ENCODE data around the gene KCTD8.

The KCTD8 gene

GRCh38 chr4:44160776-44161367 lies 287.7 kb downstream of the KCTD8 start:
- DNase-seq, result no peak

GRCh38 chr4:44159991-44160390 lies 288.6 kb downstream of the KCTD8 start:
- no peak for DNase-seq

DNA sequence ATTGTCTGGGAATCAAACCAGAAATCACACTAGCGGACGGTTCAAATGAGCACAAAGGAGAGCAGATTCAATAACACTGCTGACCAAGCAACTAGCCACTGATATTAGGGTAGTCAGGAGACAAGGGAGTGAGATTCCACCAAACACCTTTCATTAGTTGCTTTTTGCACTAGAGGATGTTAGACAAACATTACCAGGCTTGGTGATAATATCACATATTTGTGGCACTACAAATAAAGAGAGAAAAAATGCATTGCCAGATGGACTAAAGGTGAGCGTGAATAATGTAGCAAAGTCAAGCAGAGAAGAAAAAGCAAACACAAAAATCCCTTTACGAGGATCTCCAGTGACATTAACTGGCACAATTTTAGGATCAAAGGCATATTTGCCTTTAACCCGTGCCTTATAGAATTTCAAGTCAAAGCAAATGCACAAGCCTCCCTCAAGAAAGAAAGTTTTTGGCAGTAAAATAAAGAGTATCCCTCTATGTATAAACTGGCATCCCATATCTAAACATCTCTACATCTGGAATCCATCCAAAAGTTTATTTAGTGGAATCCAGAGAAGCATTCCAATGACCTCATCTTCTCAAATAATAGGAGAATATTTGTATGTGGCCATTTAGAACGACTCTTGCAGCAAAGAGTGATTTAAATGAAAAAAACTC lies 290.9 kb downstream of the KCTD8 start:
- DNase-seq, result no peak

DNA sequence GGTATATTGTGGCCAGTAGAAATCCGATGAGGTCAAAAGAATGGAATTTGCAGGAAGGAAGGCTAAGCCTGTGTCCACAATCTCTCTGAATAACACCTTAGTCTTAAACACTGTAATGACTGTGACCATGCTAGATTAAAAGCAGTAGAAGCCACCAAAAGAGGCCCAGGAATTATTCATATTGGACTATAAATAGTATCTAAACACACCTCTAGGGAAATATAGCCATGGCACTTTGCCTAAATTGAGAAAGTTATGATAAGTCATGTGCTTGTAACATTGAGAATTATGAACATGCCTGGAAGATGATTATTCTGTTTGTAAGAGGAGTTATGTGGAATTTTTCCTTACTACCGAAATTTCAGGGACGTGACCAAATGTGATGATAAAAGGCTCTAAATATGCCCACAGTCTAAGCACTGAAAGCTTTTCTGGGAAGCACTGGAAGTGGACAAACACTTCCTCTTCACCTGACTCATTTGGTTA lies 298.5 kb downstream of the KCTD8 start:
- DNase-seq, result no peak

DNA sequence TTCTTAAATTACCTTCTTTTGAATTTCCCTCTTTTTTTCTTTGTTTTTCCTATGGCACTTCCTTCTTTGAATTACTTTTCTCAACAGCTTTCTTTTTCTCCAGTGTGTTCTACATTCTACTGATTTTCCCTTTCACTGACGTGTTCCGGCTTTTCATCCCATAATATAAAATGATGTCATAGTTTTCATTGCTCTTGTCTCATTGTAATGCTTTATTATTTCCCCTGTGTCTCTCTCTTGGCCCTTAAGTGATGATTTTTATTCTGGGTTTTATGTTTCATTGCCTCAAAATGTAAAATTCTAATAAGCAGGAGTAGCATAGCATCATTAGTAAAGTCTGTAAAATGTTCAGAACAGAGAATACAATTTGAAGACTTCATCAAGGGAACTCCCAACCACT lies 299.3 kb downstream of the KCTD8 start:
- DNase-seq, result no peak

- no peak for DNase-seq
Observed at GRCh38 chr4:44147571-44148075, 301.0 kb downstream of the KCTD8 start.

DNA sequence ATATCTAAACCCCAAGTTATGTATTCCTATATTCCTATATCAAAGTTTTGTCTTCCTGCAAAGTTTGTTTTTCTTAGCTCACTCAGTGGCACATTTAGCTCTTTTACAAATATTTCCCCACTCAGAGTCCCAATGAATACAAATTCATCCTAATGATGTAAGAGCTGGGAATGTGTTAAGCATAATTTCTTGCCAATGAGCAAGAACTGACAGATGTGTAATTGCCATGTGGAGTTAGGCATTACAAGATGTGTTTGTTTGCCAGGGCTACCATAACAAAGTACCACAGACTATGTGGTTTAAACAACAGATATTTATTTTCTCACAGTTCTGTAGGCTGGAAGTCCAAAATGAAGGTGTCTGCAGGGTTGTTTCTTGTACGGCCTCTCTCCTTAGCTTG lies 302.1 kb downstream of the KCTD8 start:
- DNase-seq, result no peak

GRCh38 chr4:44145868-44146267 lies 302.7 kb downstream of the KCTD8 start:
- DNase-seq, result no peak

DNA sequence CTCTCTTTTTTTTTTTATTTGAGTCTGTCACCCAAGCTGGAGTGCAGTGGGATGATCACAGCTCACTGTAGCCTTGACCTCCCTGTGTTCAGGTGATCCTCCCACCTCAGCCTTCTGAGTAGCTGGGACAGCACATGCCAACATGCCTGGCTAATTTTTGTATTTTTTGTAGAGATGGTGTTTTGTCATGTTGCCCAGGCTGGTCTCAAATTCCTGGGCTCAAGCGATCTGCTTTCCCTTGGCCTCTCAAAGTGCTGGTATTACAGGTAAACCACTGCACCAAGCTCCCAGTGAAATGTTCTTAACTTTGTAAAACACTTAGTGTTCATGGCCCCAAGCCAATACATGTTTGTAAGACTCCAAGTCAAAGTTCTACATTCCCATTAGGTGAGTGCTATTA lies 316.1 kb downstream of the KCTD8 start:
- DNase-seq, result no peak

All from midbrain (tissue), 1 donor.